ENCODE results near the gene DALRD3.
A peak's percentile ranks its signal among the peaks of the same experiment; 100 is the strongest.

The DALRD3 gene

DNA sequence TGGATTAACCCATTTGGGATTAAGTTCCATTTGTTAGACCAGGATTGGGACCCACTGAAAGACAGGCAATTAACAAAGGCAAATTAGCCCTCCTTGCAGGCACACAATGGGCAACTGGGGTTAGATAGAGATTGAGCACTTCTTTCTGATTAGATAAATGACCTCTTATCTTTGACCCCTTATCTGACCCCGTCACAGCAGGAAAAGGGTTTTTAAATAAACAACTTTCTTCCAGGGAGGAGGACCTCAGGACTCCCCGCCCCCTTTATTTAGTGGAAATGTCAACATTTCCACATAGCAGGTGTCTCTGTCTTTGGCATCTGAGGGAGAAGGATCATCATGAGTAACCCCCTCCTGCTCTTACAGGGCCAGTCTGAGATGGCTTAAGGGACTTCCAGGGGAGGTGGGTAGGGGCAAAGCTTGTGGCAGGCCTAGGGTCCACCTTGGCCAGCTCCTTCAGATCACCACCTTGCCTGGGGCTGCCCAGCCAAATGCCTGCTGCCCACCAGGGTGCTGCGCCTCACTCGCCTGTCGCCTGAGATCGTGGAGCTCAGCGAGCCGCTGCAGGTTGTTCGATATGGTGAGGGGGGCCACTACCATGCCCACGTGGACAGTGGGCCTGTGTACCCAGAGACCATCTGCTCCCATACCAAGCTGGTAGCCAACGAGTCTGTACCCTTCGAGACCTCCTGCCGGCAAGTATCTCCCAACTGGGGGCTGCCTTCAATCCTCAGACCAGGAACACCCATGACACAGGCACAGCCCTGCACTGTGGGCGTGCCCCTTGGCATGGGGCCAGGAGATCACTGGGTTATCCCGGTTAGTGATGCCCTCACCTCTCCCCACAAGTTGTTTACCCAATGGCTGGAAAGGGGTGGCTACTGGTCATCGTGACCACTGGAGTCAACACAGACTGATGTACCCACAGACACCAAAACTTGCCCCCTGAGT lies 13.8 kb downstream of the DALRD3 start:
- DNase-seq (ENCODE audit: low spot score), result no peak

- DNase-seq (ENCODE audit: low spot score), result no peak
Observed at GRCh38 chr3:49001155-49001554, 17.2 kb downstream of the DALRD3 start.

GRCh38 chr3:48999085-48999858 lies 19.1 kb downstream of the DALRD3 start:
- DNase-seq (ENCODE audit: low spot score), result no peak

- no peak for DNase-seq (ENCODE audit: low spot score)
Observed at GRCh38 chr3:48997714-48998637, 20.4 kb downstream of the DALRD3 start.

DNA sequence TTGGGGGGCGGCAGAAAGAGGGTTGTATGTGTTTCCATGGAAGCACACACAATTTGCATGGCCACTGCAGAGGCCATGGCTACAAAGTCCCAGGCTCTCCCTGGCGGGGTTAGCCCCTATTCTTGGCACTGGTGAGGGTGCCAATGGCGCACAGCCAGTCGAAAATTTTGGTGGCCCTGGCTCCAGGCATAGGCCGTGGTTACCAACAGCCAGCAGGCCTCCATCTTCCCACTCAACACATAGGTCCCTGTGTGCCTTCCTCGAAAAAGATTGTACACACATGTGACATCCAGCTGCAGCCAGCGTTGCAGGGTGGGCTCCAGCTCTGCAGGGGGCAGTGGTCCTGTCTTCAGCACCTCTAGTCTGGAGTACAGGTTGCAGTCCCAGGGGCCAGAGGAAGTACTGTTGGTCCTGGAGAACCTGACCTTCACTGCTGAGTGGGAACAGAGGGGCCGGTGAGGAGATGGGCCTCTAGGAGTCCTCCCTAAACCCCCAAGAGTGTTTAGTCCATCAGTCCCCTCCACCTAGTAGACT lies 21.2 kb downstream of the DALRD3 start:
- no peak for DNase-seq (ENCODE audit: low spot score)

- DNase-seq (ENCODE audit: low spot score), result no peak
Observed at GRCh38 chr3:48996640-48997039, 21.7 kb downstream of the DALRD3 start.

- DNase-seq (ENCODE audit: low spot score), result no peak
Observed at GRCh38 chr3:48993834-48994233, 24.5 kb downstream of the DALRD3 start.

DNA sequence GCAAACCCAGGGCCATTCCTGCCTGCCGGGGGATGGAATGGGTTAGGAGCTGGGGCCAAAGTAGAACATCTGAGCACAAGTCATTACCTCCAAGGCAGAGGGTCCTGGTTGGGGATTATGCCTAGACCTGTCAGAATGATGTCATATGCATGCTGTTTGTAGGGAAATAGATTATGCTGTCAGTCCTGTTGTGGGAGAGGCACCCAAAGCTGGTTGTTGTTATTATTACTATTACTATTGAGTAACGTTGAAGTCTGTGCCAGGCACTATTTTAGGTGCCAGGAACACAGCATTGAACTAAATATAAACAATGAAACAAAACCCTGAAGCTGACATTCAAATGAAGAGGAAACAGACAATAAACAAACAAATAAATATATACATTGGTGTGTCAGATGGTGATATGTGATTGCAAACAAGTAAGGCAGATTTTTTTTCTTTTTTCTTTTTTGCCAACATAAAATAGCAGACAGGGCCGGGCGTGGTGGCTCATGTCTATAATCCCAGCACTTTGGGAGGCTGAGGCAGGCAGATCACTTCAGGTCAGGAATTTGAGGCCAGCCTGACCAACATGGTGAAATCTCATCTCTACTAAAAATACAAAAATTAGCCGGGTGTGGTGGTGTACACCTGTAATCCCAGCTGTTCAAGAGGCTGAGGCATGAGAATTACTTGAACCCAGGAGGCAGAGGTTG lies 26.4 kb downstream of the DALRD3 start:
- DNase-seq (ENCODE audit: low spot score), result no peak

DNA sequence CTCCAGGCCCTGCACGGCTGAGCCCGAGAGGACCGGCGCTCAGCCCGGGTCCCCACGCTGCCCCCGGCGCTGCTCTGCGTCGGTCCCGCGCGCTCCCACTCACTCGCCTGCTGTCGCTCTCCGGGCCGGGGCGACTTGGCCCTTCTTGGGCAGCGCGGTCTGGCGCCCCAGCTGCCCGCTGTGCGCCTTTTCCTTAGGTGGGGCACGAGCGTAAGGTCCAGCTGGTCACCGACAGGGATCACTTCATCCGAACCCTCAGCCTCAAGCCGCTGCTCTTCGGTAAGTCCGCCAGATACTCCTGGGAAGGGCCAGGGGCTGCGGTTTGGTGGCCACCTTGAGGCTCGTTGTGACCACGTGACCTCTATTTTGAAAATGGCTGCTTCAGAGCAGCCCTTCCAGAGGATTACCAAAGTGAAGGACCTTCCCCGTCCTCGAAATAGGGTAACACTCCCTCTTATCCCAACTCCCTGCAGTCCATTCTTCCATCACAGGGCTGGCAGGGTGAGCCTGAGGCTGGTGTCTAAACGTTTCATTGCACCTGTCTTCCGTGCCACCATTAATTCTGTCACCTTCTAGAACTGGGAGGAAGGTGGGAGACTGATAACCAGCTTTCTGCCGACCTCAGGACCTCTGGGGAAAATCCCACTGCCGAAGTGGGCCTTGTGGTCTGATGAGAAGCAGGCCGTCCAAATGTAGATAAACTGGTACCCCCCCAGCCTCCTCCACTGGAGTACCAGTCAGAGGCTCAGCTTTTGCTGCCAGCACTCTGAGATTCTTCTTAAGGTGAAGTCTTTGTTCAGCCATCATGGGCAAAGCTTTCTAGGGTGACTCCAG lies 27.5 kb downstream of the DALRD3 start:
- peak; percentile 36 for DNase-seq (ENCODE audit: low spot score)

- peak; percentile 95 for DNase-seq (ENCODE audit: low spot score)
Observed at GRCh38 chr3:48989796-48990635, 28.4 kb downstream of the DALRD3 start, which contains the start of gene P4HTM. Gene P4HTM (plus strand): TSS chr3:48990241. CDS start chr3:48990257, 16 bp downstream.

DNA sequence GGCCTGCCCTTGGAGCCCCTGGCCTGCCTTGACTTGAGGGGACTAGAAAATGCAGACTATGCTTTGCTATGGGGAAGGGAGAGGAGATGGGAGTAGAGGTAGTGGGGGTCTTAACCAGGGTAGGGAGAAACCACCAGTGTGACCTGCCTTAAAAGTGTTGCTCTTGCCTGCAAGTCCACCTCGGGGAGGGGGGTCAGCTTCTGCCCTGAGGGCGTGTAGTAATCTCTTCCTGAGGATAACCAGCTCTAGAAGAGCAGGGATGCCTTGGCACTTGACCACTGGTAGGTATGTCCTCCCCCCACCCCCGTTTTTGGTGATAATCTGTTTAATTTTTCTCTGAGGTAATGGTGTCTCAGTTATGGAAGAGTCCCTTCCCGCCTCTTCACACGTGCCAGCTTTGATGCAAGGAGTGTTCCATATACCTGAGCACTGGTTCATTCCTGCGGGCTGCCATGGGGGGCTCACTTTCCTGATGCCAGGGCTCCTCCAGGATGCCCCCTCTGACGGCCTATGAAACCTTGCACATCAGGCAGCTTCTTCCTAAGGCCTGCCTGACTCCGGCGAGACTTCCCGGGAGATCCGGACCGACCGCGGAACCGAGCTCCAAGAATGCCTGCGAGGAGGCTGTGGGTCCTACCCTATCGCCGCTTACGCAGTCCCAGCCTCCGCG lies 29.1 kb downstream of the DALRD3 start:
- DNase-seq (ENCODE audit: low spot score), result peak; percentile 20

DNA sequence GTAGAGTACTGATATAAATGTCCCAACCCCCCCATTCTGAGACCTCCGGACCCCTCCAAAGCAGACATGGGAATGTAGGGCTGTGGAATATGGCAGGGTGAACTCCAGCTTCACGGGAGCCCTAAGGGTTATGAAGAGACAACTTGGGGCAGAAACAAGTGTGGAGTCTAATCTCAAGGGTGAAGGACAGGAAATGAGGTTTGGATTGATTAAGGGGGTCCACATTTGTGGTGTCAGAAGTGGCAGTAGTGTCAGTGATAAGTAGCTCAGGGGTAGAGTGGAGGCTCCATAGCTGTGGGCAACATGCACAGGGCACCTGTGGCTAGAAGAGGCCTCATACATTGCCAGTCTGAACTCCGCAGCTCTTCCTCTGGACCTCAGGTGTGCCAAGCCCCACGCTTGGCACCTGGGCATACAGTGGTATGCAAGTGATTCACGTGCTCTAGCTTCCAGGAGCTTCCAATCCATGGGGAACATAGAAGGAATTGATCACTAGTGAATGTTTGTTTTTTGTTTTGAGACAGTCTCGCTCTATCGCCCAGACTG lies 32.5 kb downstream of the DALRD3 start:
- DNase-seq (ENCODE audit: low spot score), result no peak

DNA sequence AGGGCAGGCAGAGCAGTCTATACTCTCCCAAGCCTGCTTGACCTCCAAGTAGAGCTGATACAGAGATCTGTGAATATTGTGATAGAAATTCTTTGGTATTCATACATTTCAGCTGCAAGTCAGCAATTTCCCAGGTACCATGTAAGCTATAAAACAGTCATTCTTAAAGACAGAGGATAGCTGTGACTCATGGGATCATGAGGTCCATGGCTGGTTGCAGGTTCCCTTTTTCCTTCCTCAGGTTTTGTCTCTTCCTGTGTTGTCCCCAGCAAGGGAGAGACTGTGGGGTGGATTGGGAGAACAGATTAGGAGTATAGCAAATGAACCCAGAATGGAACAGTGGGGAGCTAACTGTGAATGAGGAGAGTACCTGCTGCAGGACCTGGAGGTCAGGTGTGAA lies 33.7 kb downstream of the DALRD3 start:
- no peak for DNase-seq (ENCODE audit: low spot score)

GRCh38 chr3:48983096-48983495 lies 35.3 kb downstream of the DALRD3 start:
- DNase-seq (ENCODE audit: low spot score), result no peak

DNA sequence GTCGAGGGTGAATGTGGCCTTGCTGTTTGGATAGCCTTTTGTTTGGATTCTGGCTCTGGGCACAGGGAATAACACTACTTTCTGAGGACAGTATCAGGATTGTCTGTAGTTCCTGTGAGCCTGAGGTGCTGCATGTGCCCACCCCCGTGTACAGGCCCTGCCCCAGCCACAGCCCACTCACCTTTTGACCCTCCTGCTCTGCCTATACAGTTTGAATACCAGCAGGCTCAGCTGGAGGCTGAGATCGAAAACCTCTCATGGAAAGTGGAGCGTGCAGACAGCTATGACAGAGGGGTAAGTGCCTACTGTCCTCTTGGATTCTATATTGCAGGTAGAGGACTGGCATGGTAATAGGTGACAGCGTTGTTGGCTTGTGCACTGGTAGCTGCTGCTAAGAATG lies 35.7 kb downstream of the DALRD3 start:
- no peak for DNase-seq (ENCODE audit: low spot score)

DNA sequence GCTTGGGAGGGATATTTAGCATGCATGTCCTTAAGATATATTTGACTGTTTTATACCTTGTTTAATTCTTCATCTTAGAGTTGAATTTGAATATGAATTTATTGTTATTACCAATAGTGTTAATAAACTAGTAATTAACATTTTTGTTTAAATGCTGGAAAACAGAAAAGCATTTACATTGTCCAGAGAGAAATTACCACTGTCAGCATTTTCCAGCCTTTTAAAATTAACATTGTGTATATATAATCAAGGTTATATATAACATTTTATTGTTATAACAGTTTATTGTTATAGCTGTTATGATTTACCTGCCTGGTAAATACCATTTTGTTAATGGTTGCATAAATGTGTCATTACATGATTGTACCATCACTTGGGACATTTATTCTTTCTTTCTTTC lies 36.4 kb downstream of the DALRD3 start:
- DNase-seq (ENCODE audit: low spot score), result no peak

GRCh38 chr3:48980295-48980694 lies 38.1 kb downstream of the DALRD3 start:
- no peak for DNase-seq (ENCODE audit: low spot score)

GRCh38 chr3:48979451-48979850 lies 38.9 kb downstream of the DALRD3 start:
- no peak for DNase-seq (ENCODE audit: low spot score)

Data from GM03348 (cell line).